Activated CD8-positive, alpha-beta memory T cell treated with anti-CD3 and anti-CD28 coated beads for 4 hours (primary cell): ENCODE data around the gene IMPG1.
"Not testable (repeated sequence)": the region's sequence is repeated elsewhere in the genome, so short reads cannot be mapped to it uniquely, and the experiment has no call there.

Source experiments
- DNase-seq, 2 donors: peaks; one replicate each; pipeline ENCODE4 v3.0.0-alpha.2; 2020; ENCODE audit warnings: low read depth in 2 of 2

Gene IMPG1

GRCh38 chr6:75952128-75952527, 120.3 kb downstream of the IMPG1 start:
- no peak for DNase-seq

- DNase-seq, result no peak
Measured at GRCh38 chr6:75947935-75948334, 124.5 kb downstream of the IMPG1 start.

GRCh38 chr6:75946146-75946831, 126.2 kb downstream of the IMPG1 start:
- DNase-seq, result no peak

GRCh38 chr6:75943381-75943780, 129.1 kb downstream of the IMPG1 start:
- no peak for DNase-seq

- no peak for DNase-seq
Measured at GRCh38 chr6:75941509-75941908, 131.0 kb downstream of the IMPG1 start.

GRCh38 chr6:75940564-75940963, 131.9 kb downstream of the IMPG1 start:
- no peak for DNase-seq

- DNase-seq, result no peak
Measured at GRCh38 chr6:75937846-75938245, 134.6 kb downstream of the IMPG1 start.

- DNase-seq, result no peak
Measured at GRCh38 chr6:75936682-75937081, 135.8 kb downstream of the IMPG1 start.

- no peak for DNase-seq
Measured at GRCh38 chr6:75935473-75935793, 137.0 kb downstream of the IMPG1 start.

GRCh38 chr6:75934643-75935472, 137.6 kb downstream of the IMPG1 start:
- peak in 1 of 2 donors; percentile 2 for DNase-seq

GRCh38 chr6:75933387-75933975, 139.0 kb downstream of the IMPG1 start:
- no peak for DNase-seq

GRCh38 chr6:75932067-75932466, 140.4 kb downstream of the IMPG1 start:
- no peak for DNase-seq

- DNase-seq, result no peak
Measured at GRCh38 chr6:75931011-75931680, 141.3 kb downstream of the IMPG1 start.

- DNase-seq, result no peak
Measured at GRCh38 chr6:75926293-75927168, 145.9 kb downstream of the IMPG1 start.

GRCh38 chr6:75922226-75922625, 150.2 kb downstream of the IMPG1 start:
- DNase-seq, result no peak

GRCh38 chr6:75913040-75913439, 159.4 kb downstream of the IMPG1 start:
- no peak for DNase-seq

- no peak for DNase-seq
Measured at GRCh38 chr6:75907444-75907843, 165.0 kb downstream of the IMPG1 start.

- no peak for DNase-seq
Measured at GRCh38 chr6:75906871-75907270, 165.6 kb downstream of the IMPG1 start.

GRCh38 chr6:75905129-75905528, 167.3 kb downstream of the IMPG1 start:
- not testable (repeated sequence) for DNase-seq

GRCh38 chr6:75900216-75900615, 172.2 kb downstream of the IMPG1 start:
- not testable (repeated sequence) for DNase-seq

- no peak for DNase-seq
Measured at GRCh38 chr6:75896526-75896925, 175.9 kb downstream of the IMPG1 start.
